ENCODE measurements around the gene PTGDR2.

DNA sequence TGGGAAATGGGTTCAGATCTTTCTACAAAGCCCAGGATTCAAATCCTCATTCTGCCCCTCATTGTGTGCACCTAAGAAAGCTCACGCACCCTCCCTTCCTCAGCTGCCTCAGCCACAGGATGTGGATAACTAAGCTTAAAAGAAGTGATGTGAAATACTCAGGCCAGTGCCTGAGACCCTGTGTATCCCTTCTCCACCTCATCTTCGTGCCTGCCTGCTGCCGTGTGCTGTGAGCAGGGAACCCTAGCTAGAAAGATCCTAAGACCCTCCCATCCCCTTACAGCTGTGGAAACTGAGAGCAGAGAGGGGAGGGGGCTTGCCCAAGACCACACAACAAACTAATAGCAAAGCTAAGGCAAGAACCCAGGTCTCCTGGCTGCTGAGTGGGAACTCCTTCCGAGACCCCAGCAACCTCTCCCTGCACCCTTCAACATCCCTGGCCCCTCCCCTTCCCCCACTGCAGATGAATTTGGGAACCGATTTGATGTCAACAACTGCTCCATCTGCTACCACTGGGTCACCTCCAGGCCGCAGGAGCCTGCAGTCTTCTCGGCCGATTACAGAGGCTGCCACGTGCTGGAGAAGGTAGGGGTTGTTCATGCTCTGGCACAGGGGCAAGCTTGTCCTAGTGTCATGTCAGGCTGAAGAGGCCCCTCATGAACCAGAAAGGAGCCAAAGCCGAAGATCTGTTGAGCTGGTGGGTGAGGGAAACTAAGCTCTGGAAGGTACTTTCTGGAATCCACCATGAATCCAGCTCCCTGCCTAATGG, 13.1 kb upstream of the PTGDR2 start:
- TF ChIP-seq, protein P1, sequence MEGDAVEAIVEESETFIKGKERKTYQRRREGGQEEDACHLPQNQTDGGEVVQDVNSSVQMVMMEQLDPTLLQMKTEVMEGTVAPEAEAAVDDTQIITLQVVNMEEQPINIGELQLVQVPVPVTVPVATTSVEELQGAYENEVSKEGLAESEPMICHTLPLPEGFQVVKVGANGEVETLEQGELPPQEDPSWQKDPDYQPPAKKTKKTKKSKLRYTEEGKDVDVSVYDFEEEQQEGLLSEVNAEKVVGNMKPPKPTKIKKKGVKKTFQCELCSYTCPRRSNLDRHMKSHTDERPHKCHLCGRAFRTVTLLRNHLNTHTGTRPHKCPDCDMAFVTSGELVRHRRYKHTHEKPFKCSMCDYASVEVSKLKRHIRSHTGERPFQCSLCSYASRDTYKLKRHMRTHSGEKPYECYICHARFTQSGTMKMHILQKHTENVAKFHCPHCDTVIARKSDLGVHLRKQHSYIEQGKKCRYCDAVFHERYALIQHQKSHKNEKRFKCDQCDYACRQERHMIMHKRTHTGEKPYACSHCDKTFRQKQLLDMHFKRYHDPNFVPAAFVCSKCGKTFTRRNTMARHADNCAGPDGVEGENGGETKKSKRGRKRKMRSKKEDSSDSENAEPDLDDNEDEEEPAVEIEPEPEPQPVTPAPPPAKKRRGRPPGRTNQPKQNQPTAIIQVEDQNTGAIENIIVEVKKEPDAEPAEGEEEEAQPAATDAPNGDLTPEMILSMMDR (IDR thresholded peaks at IDR 0.05): no peak
- TF ChIP-seq RELA (CRISPR knock-in tag; IDR thresholded peaks at IDR 0.05; ENCODE audit: borderline replicate concordance) (no peak), ZBTB21 (CRISPR knock-in tag; IDR thresholded peaks at IDR 0.05; ENCODE audit: borderline replicate concordance) (no peak), GRHL2 (CRISPR knock-in tag; IDR thresholded peaks at IDR 0.05; ENCODE audit: insufficient replicate concordance, severe bottlenecking) (no peak), AFF4 (CRISPR knock-in tag; IDR thresholded peaks at IDR 0.05; ENCODE audit: borderline replicate concordance) (no peak), NR1H2 (CRISPR knock-in tag; IDR thresholded peaks at IDR 0.05) (no peak)
- TF ChIP-seq, protein P2, sequence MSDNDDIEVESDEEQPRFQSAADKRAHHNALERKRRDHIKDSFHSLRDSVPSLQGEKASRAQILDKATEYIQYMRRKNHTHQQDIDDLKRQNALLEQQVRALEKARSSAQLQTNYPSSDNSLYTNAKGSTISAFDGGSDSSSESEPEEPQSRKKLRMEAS (CRISPR knock-in tag; IDR thresholded peaks at IDR 0.05): no peak
